PC-3 (cell line): ENCODE data around the gene SEMA6B. TPM values are rescaled to one million over a fixed set of nuclear protein-coding genes. Genes with fewer than 3 reads are reported as not detected.
"Not testable (repeated sequence)": the region's sequence is repeated elsewhere in the genome, so short reads cannot be mapped to it uniquely, and the experiment has no call there.

Experiments used
- ATAC-seq: fragments of 200-7000 bp; cut with Tn5 transposase; 2 replicates; pipeline ENCODE4 v1.9.1; 2020; ENCODE audit warnings: mild to moderate bottlenecking, moderate library complexity
- BruUV-seq: library from RNA; stranded (reverse); fragments of 400-500 nt; replicated peaks from 2 replicates; lab custom pipeline; 2021; lab: Mats Ljungman, UMichigan
- CTCF ChIA-PET: fragments of 300-600 bp; sonication (Branson Sonifier 250); formaldehyde crosslinking; loops from one replicate; lab custom pipeline; 2022; ENCODE audit warnings: antibody characterized with exemption; lab: Charles Lee
- POLR2A ChIA-PET: fragments of 300-600 bp; sonication (Branson Sonifier 250); formaldehyde crosslinking; loops from one replicate; lab custom pipeline; 2022; ENCODE audit warnings: antibody characterized with exemption; ENCODE audit not compliant: unreplicated experiment; lab: Charles Lee
- DNase-seq: peaks from one replicate; pipeline ENCODE4 v3.0.0-alpha.2; 2015
- H2AFZ ChIP-seq: fragments of 300-600 bp; sonication (generic); 2 replicates; pipeline ENCODE4 v1.6.0; 2016; ENCODE audit warnings: antibody characterized with exemption, low read length
- H3F3A ChIP-seq: fragments of 300-600 bp; sonication (generic); one replicate; pipeline ENCODE4 v1.6.0; 2017; ENCODE audit warnings: antibody characterized with exemption, low read length, control low read depth, mild to moderate bottlenecking; ENCODE audit not compliant: unreplicated experiment
- H3K27ac ChIP-seq: fragments of 300-600 bp; sonication (generic); 2 replicates; pipeline ENCODE4 v1.5.1; 2016; ENCODE audit warnings: mild to moderate bottlenecking, low read length
- H3K27me3 ChIP-seq: fragments of 300-600 bp; sonication (generic); 2 replicates; pipeline ENCODE4 v1.6.1; 2016; ENCODE audit warnings: low read length, mixed read lengths
- H3K36me3 ChIP-seq: fragments of 300-600 bp; sonication (generic); 2 replicates; pipeline ENCODE4 v1.6.1; 2016; ENCODE audit warnings: low read depth, mixed run types, low read length, mixed read lengths
- H3K4me1 ChIP-seq: fragments of 300-600 bp; sonication (generic); 2 replicates; pipeline ENCODE4 v1.5.1; 2016; ENCODE audit warnings: low read length; ENCODE audit not compliant: insufficient read depth
- H3K4me2 ChIP-seq: fragments of 300-600 bp; sonication (generic); 2 replicates; pipeline ENCODE4 v1.6.0; 2016; ENCODE audit warnings: low read length
- H3K4me3 ChIP-seq: fragments of 300-600 bp; sonication (generic); 2 replicates; pipeline ENCODE4 v1.5.1; 2016; ENCODE audit warnings: mild to moderate bottlenecking, low read length, mixed read lengths
- H3K79me2 ChIP-seq: fragments of 300-600 bp; sonication (generic); 2 replicates; pipeline ENCODE4 v1.6.1; 2017; ENCODE audit warnings: low read length, mixed read lengths
- H3K9ac ChIP-seq: fragments of 300-600 bp; sonication (generic); 2 replicates; pipeline ENCODE4 v1.6.0; 2016; ENCODE audit warnings: mild to moderate bottlenecking, low read length
- H3K9me2 ChIP-seq: fragments of 300-600 bp; sonication (generic); replicated peaks from 2 replicates; pipeline ENCODE4 v1.6.1; 2016; ENCODE audit warnings: mixed run types, low read length, mixed read lengths
- H3K9me3 ChIP-seq: fragments of 300-600 bp; sonication (generic); 2 replicates; pipeline ENCODE4 v1.6.1; 2016; ENCODE audit warnings: low read length, mixed read lengths
- H4K20me1 ChIP-seq: fragments of 300-600 bp; sonication (generic); 2 replicates; pipeline ENCODE4 v1.6.1; 2016; ENCODE audit warnings: low read length, mixed read lengths
- EZH2 ChIP-seq: fragments of 300-600 bp; sonication (generic); IDR thresholded peaks from one replicate; pipeline ENCODE4 v1.6.1; 2017; ENCODE audit warnings: antibody characterized with exemption, mild to moderate bottlenecking, low read length; ENCODE audit not compliant: unreplicated experiment
- EZH2phosphoT487 ChIP-seq: fragments of 300-600 bp; sonication (generic); IDR thresholded peaks from 2 replicates; pipeline ENCODE4 v1.6.1; 2018; ENCODE audit warnings: mild to moderate bottlenecking, antibody characterized with exemption, low read length, borderline replicate concordance
- intact Hi-C: fragments of 100-400 bp; cut with micrococcal nuclease; formaldehyde crosslinking; loops from 2 replicates; pipeline ENCODE4 v1.9.0; 2023
- total RNA-seq: library from RNA; depleted of rRNA; stranded (reverse); fragments of >200 nt; gene quantifications from 2 replicates; pipeline ENCODE4 v1.2.3, GENCODE V29; 2014
- TF ChIP-seq, protein P1 (sequence below): fragments of 300-600 bp; sonication (generic); conservative IDR thresholded peaks from 2 replicates; pipeline ENCODE4 v1.5.1; 2017; ENCODE audit warnings: antibody characterized with exemption, low read depth, mild to moderate bottlenecking, low read length

Gene SEMA6B
- total RNA-seq, 1 experiment from 2014 or later: 9.0 TPM

DNA sequence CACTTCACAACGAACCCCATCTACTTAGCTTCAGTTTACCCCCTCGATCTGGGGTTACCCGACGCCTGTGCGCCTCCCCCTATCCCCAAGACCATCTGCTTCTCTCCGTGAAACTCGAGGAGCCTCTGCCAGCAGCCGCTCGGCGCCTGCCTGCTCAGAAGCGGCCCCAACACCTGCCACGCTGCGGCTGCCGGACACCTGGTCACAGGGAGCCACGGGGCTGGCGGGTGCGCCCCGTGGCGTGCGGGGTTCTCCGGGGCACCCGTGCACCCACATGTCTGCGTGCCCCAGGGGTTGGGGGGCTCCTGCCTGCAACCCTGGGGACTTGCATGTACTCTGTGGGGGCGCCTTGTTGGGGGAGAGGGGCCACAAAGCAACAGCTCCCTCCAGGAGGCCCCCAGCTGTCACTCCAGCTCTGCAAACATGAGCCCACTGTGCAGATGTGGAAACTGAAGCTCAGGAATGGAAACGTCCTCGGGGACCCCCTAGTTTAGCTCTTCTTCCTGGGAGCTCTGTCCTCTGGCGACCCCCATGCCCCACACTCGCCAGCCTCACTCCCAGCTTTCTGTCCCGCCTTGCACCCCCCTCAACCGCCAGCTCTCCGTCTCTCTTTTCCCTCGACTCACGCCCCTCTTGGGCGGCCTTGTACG lies 7.0 kb upstream of the SEMA6B start:
- no peaks in the 10 kb centered on the region for H3K36me3 ChIP-seq
- H3K9me2 ChIP-seq: no peaks in the 10 kb centered on the region
- ATAC-seq (no peak), DNase-seq (no peak)
- H2AFZ ChIP-seq: no peak overlapping the region
- CTCF ChIA-PET: interaction anchor here (0.5 to 1.1 kb wide), 4 partner anchors 28 to 95 kb away, joined by 3 to 15 read pairs (median 6); no protein-coding TSS in a partner anchor
- H3K4me3 ChIP-seq: no peak overlapping the region
- BruUV-seq: no TSS peak
- H3K27ac ChIP-seq: no peak overlapping the region
- no peaks in the 10 kb centered on the region for H3K9me3 ChIP-seq
- no peak overlapping the region for H3K9ac ChIP-seq
- no peaks in the 10 kb centered on the region for H3F3A ChIP-seq
- H4K20me1 ChIP-seq: no peaks in the 10 kb centered on the region
- intact Hi-C loops: no loop called here
- TF ChIP-seq EZH2 (no peak), EZH2phosphoT487 (no peak)
- TF ChIP-seq, protein P1, sequence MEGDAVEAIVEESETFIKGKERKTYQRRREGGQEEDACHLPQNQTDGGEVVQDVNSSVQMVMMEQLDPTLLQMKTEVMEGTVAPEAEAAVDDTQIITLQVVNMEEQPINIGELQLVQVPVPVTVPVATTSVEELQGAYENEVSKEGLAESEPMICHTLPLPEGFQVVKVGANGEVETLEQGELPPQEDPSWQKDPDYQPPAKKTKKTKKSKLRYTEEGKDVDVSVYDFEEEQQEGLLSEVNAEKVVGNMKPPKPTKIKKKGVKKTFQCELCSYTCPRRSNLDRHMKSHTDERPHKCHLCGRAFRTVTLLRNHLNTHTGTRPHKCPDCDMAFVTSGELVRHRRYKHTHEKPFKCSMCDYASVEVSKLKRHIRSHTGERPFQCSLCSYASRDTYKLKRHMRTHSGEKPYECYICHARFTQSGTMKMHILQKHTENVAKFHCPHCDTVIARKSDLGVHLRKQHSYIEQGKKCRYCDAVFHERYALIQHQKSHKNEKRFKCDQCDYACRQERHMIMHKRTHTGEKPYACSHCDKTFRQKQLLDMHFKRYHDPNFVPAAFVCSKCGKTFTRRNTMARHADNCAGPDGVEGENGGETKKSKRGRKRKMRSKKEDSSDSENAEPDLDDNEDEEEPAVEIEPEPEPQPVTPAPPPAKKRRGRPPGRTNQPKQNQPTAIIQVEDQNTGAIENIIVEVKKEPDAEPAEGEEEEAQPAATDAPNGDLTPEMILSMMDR: no peak
- no peak overlapping the region for H3K4me2 ChIP-seq
- no peaks in the 10 kb centered on the region for H3K79me2 ChIP-seq
- POLR2A ChIA-PET: interaction anchor here (0.6 kb wide), 1 partner anchor 51 kb away, joined by 8 read pairs; no protein-coding TSS in a partner anchor
- no peaks in the 10 kb centered on the region for H3K27me3 ChIP-seq
- H3K4me1 ChIP-seq: 0 out of 2 replicates have a peak, but pooled peaks cover 4% of the 10 kb centered on the region

DNA sequence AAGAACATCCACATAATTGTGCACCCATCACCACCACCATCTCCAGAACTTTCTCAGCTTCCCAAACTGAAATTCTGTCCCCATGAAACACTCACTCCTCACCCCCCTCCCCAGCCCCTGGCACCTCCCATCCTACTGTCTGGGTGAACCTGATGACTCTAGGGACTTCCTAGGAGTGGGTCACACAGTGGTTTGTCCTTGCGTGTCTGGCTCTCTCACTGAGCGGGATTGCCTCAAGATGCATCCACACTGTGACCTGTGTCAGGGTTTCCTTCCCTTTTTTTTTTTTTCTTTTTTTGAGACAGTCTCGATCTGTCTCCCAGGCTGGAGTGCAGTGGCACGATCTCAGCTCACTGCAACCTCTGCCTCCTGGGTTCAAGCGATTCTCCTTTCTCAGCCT lies 4.1 kb upstream of the SEMA6B start:
- H3K9me3 ChIP-seq, H3K4me1 ChIP-seq, H3K4me3 ChIP-seq, H3K27me3 ChIP-seq, H2AFZ ChIP-seq, POLR2A ChIA-PET, H3K79me2 ChIP-seq, BruUV-seq, DNase-seq, H3K4me2 ChIP-seq, H3K9ac ChIP-seq, H4K20me1 ChIP-seq, H3K27ac ChIP-seq, H3F3A ChIP-seq, intact Hi-C loops, H3K9me2 ChIP-seq, ATAC-seq, CTCF ChIA-PET, H3K36me3 ChIP-seq: not testable (repeated sequence)

DNA sequence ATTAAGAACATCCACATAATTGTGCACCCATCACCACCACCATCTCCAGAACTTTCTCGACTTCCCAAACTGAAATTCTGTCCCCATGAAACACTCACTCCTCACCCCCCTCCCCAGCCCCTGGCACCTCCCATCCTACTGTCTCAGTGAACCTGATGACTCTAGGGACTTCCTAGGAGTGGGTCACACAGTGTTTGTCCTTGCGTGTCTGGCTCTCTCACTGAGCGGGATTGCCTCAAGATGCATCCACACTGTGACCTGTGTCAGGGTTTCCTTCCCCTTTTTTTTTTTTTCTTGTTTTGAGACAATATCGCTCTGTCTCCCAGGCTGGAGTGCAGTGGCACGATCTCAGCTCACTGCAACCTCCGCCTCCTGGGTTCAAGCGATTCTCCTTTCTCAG lies 2.6 kb upstream of the SEMA6B start:
- POLR2A ChIA-PET, H4K20me1 ChIP-seq, H3K79me2 ChIP-seq, H3K4me1 ChIP-seq, H3K9ac ChIP-seq, H3F3A ChIP-seq, H3K4me3 ChIP-seq, H3K27me3 ChIP-seq, H3K9me2 ChIP-seq, BruUV-seq, intact Hi-C loops, H3K4me2 ChIP-seq, DNase-seq, H3K27ac ChIP-seq, ATAC-seq, H3K9me3 ChIP-seq, CTCF ChIA-PET, H3K36me3 ChIP-seq, H2AFZ ChIP-seq: not testable (repeated sequence)
